ENCODE measurements around the gene TAS2R46.

GRCh38 chr12:11055306-11055705 is 6.8 kb downstream of the TAS2R46 start:
- TF ChIP-seq, protein P1, sequence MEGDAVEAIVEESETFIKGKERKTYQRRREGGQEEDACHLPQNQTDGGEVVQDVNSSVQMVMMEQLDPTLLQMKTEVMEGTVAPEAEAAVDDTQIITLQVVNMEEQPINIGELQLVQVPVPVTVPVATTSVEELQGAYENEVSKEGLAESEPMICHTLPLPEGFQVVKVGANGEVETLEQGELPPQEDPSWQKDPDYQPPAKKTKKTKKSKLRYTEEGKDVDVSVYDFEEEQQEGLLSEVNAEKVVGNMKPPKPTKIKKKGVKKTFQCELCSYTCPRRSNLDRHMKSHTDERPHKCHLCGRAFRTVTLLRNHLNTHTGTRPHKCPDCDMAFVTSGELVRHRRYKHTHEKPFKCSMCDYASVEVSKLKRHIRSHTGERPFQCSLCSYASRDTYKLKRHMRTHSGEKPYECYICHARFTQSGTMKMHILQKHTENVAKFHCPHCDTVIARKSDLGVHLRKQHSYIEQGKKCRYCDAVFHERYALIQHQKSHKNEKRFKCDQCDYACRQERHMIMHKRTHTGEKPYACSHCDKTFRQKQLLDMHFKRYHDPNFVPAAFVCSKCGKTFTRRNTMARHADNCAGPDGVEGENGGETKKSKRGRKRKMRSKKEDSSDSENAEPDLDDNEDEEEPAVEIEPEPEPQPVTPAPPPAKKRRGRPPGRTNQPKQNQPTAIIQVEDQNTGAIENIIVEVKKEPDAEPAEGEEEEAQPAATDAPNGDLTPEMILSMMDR (conservative IDR thresholded peaks at IDR 0.05) = no peak
- no peak for TF ChIP-seq EZH2 (IDR thresholded peaks at IDR 0.05; ENCODE audit: low read depth)

All from PC-9 (cell line).